ENCODE data around the gene SRRM3.

SRRM3 gene

GRCh38 chr7:76257973-76258372 is 56.3 kb downstream of the SRRM3 start:
- Histone ChIP-seq H3K27ac (ENCODE audit: poor library complexity, severe bottlenecking) (no peak overlapping the region), H3K27me3 (ENCODE audit: insufficient read depth, poor library complexity, severe bottlenecking) (no peaks in the 10 kb centered on the region), H3K9me3 (ENCODE audit: severe bottlenecking) (no peaks in the 10 kb centered on the region), H3K4me1 (ENCODE audit: insufficient read depth, poor library complexity, severe bottlenecking) (no peaks in the 10 kb centered on the region), H3K4me3 (ENCODE audit: severe bottlenecking) (no peak overlapping the region), H3K36me3 (ENCODE audit: low read depth) (no peaks in the 10 kb centered on the region)
- TF ChIP-seq CTCF (IDR thresholded peaks at IDR 0.05; ENCODE audit: poor library complexity, severe bottlenecking), result no peak
- ATAC-seq (ENCODE audit: low read depth) (no peak), DNase-seq (ENCODE audit: low spot score) (no peak)

GRCh38 chr7:76259124-76260093 is 57.7 kb downstream of the SRRM3 start:
- TF ChIP-seq CTCF (IDR thresholded peaks at IDR 0.05; ENCODE audit: poor library complexity, severe bottlenecking), result no peak
- H3K4me1 ChIP-seq (ENCODE audit: insufficient read depth, poor library complexity, severe bottlenecking), result no peaks in the 10 kb centered on the region
- H3K4me3 ChIP-seq (ENCODE audit: severe bottlenecking), result peak overlapping the region; percentile 25
- DNase-seq (ENCODE audit: low spot score) (no peak), ATAC-seq (ENCODE audit: low read depth) (peak; percentile 35; the same call in 2 of the 3 replicates)
- H3K27ac ChIP-seq (ENCODE audit: poor library complexity, severe bottlenecking), result no peak overlapping the region
- H3K27me3 ChIP-seq (ENCODE audit: insufficient read depth, poor library complexity, severe bottlenecking), result no peaks in the 10 kb centered on the region
- no peaks in the 10 kb centered on the region for H3K9me3 ChIP-seq (ENCODE audit: severe bottlenecking)
- H3K36me3 ChIP-seq (ENCODE audit: low read depth), result no peaks in the 10 kb centered on the region

DNA sequence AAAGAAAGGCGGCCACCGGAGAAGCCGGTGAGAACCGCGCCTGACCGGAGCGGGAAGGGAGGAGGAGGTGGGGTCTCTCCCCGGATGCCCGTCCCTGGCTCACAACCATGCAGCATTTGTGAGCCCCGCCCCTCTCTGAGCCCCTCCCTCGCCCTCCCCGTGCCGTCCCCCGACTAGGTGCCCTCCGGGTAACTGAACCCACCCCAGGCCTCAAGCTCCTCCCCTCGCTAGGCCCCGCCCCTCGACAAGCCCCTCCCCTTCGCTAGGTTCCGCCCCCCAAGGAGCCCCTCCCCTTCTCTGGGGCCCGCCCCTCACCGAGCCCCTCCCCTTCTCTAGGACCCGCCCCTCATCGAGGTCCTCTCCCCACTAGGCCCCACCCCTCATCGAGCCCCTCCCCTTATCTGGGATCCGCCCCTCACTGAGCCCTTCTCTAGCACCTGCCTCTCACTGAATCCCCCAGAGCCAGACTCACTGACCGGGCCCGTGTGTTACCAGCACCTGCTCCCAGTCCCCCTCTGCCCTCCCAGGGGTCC is 58.5 kb downstream of the SRRM3 start:
- no peaks in the 10 kb centered on the region for H3K4me1 ChIP-seq (ENCODE audit: insufficient read depth, poor library complexity, severe bottlenecking)
- DNase-seq (ENCODE audit: low spot score), result no peak
- no peak for TF ChIP-seq CTCF (IDR thresholded peaks at IDR 0.05; ENCODE audit: poor library complexity, severe bottlenecking)
- H3K27me3 ChIP-seq (ENCODE audit: insufficient read depth, poor library complexity, severe bottlenecking), result no peaks in the 10 kb centered on the region
- H3K27ac ChIP-seq (ENCODE audit: poor library complexity, severe bottlenecking), result no peak overlapping the region
- peak; percentile 60 for ATAC-seq (ENCODE audit: low read depth)
- H3K4me3 ChIP-seq (ENCODE audit: severe bottlenecking), result peak overlapping the region; percentile 25
- H3K36me3 ChIP-seq (ENCODE audit: low read depth), result no peaks in the 10 kb centered on the region
- no peaks in the 10 kb centered on the region for H3K9me3 ChIP-seq (ENCODE audit: severe bottlenecking)

GRCh38 chr7:76261329-76261728 is 59.6 kb downstream of the SRRM3 start:
- H3K4me1 ChIP-seq (ENCODE audit: insufficient read depth, poor library complexity, severe bottlenecking), result no peaks in the 10 kb centered on the region
- H3K27me3 ChIP-seq (ENCODE audit: insufficient read depth, poor library complexity, severe bottlenecking), result no peaks in the 10 kb centered on the region
- DNase-seq (ENCODE audit: low spot score), result no peak
- no peak overlapping the region for H3K4me3 ChIP-seq (ENCODE audit: severe bottlenecking)
- no peak for TF ChIP-seq CTCF (IDR thresholded peaks at IDR 0.05; ENCODE audit: poor library complexity, severe bottlenecking)
- no peak overlapping the region for H3K27ac ChIP-seq (ENCODE audit: poor library complexity, severe bottlenecking)
- H3K9me3 ChIP-seq (ENCODE audit: severe bottlenecking), result no peaks in the 10 kb centered on the region
- H3K36me3 ChIP-seq (ENCODE audit: low read depth), result no peaks in the 10 kb centered on the region
- no peak for ATAC-seq (ENCODE audit: low read depth)

- Histone ChIP-seq H3K4me3 (ENCODE audit: severe bottlenecking) (no peak overlapping the region), H3K9me3 (ENCODE audit: severe bottlenecking) (no peaks in the 10 kb centered on the region), H3K27me3 (ENCODE audit: insufficient read depth, poor library complexity, severe bottlenecking) (peaks cover 4% of the 10 kb centered on the region), H3K4me1 (ENCODE audit: insufficient read depth, poor library complexity, severe bottlenecking) (peaks cover 3% of the 10 kb centered on the region), H3K27ac (ENCODE audit: poor library complexity, severe bottlenecking) (no peak overlapping the region), H3K36me3 (ENCODE audit: low read depth) (no peaks in the 10 kb centered on the region)
- ATAC-seq (ENCODE audit: low read depth) (no peak), DNase-seq (ENCODE audit: low spot score) (no peak)
- no peak for TF ChIP-seq CTCF (IDR thresholded peaks at IDR 0.05; ENCODE audit: poor library complexity, severe bottlenecking)
Measured at GRCh38 chr7:76261931-76262330, 60.2 kb downstream of the SRRM3 start.

All from RWPE2 (cell line).